T-helper 22 cell (primary cell): Measurements from ENCODE around the gene TBC1D2B.
"Not testable (repeated sequence)": the region's sequence is repeated elsewhere in the genome, so short reads cannot be mapped to it uniquely, and the experiment has no call there.

Experiments
- DNase-seq: peaks from one replicate; pipeline ENCODE4 v3.0.0-alpha.2; 2020; ENCODE audit warnings: low read depth

The TBC1D2B gene

GRCh38 chr15:77986891-77987764 lies 90.4 kb downstream of the TBC1D2B start:
- DNase-seq, result no peak

GRCh38 chr15:77985931-77986480 lies 91.5 kb downstream of the TBC1D2B start:
- no peak for DNase-seq

GRCh38 chr15:77985031-77985930 lies 92.2 kb downstream of the TBC1D2B start:
- no peak for DNase-seq

GRCh38 chr15:77984446-77984861 lies 93.1 kb downstream of the TBC1D2B start:
- DNase-seq, result no peak

GRCh38 chr15:77983708-77984445 lies 93.6 kb downstream of the TBC1D2B start:
- no peak for DNase-seq

GRCh38 chr15:77983091-77983707 lies 94.3 kb downstream of the TBC1D2B start:
- DNase-seq, result no peak

GRCh38 chr15:77982127-77982490 lies 95.4 kb downstream of the TBC1D2B start:
- DNase-seq, result no peak

GRCh38 chr15:77981281-77982126 lies 96.0 kb downstream of the TBC1D2B start:
- DNase-seq, result no peak

- not testable (repeated sequence) for DNase-seq
Measured at GRCh38 chr15:77980674-77981073, 96.8 kb downstream of the TBC1D2B start.

GRCh38 chr15:77980098-77980497 lies 97.4 kb downstream of the TBC1D2B start:
- no peak for DNase-seq

GRCh38 chr15:77979157-77979556 lies 98.4 kb downstream of the TBC1D2B start:
- not testable (repeated sequence) for DNase-seq

GRCh38 chr15:77978759-77979145 lies 98.8 kb downstream of the TBC1D2B start:
- DNase-seq, result not testable (repeated sequence)

GRCh38 chr15:77977903-77978758 lies 99.4 kb downstream of the TBC1D2B start:
- not testable (repeated sequence) for DNase-seq

- DNase-seq, result not testable (repeated sequence)
Measured at GRCh38 chr15:77976760-77977525, 100.6 kb downstream of the TBC1D2B start.

- not testable (repeated sequence) for DNase-seq
Measured at GRCh38 chr15:77976095-77976450, 101.4 kb downstream of the TBC1D2B start.

- DNase-seq, result no peak
Measured at GRCh38 chr15:77975332-77976094, 102.0 kb downstream of the TBC1D2B start.

GRCh38 chr15:77974416-77975331 lies 102.8 kb downstream of the TBC1D2B start:
- DNase-seq, result no peak
